HEK293 (cell line): ENCODE data around the gene PIPOX.
A peak's percentile ranks its signal among the peaks of the same experiment; 100 is the strongest.

ENCODE experiments used
- CTCF ChIA-PET: fragments of 350-600 bp; formaldehyde crosslinking; extraction: SDS; loops from one replicate; lab custom pipeline; 2021; ENCODE audit warnings: antibody characterized with exemption; lab: Yijun Ruan, JAX
- POLR2A ChIA-PET: fragments of 300-600 bp; formaldehyde crosslinking; extraction: SDS; loops from one replicate; lab custom pipeline; 2020; ENCODE audit warnings: antibody characterized with exemption, inconsistent platforms; lab: Yijun Ruan, JAX
- H3K27ac ChIP-seq: fragments of 200-500 bp; sonication (Bioruptor generic); 2 replicates; pipeline ENCODE4 v1.5.1; 2014; ENCODE audit warnings: low read depth, low read length, control low read depth, inconsistent platforms; ENCODE audit errors: extremely low read depth
- H3K36me3 ChIP-seq, 2 experiments: fragments of 200-500 bp in 1 of 2; sonication (Bioruptor generic) in 1 of 2; 1 replicate in 1 of 2; 2 replicates in 1 of 2; pipeline ENCODE4 v1.5.1; 2014 to 2017; ENCODE audit warnings: inconsistent platforms in 2 of 2, low read length in 2 of 2; ENCODE audit not compliant: control insufficient read depth in 2 of 2, insufficient read depth in 1 of 2
- H3K4me1 ChIP-seq: fragments of 200-500 bp; sonication (Bioruptor generic); 2 replicates; pipeline ENCODE4 v1.5.1; 2014; ENCODE audit warnings: mild to moderate bottlenecking, low read length, inconsistent platforms; ENCODE audit not compliant: control insufficient read depth, insufficient read depth
- H3K4me3 ChIP-seq: 2 replicates; pipeline ENCODE4 v1.5.1; 2011; ENCODE audit warnings: low read depth, mild to moderate bottlenecking, control low read depth, low read length, moderate library complexity
- H3K9me3 ChIP-seq: fragments of 200-500 bp; sonication (Bioruptor generic); 2 replicates; pipeline ENCODE4 v1.5.1; 2014; ENCODE audit warnings: low read depth, low read length, inconsistent platforms; ENCODE audit not compliant: control insufficient read depth, insufficient read depth
- EGR2 ChIP-seq: fragments of 450-650 bp; formaldehyde crosslinking; IDR thresholded peaks from 2 replicates; pipeline ENCODE4 v1.5.1; 2016; ENCODE audit warnings: low read depth, missing biosample characterization, missing genetic modification characterization
- FEZF1 ChIP-seq: fragments of 450-650 bp; formaldehyde crosslinking; IDR thresholded peaks from 2 replicates; pipeline ENCODE4 v1.5.1; 2016; ENCODE audit warnings: missing biosample characterization, missing genetic modification characterization
- GLI2 ChIP-seq: fragments of 450-650 bp; formaldehyde crosslinking; IDR thresholded peaks from 2 replicates; pipeline ENCODE4; 2017; ENCODE audit warnings: missing biosample characterization, missing genetic modification characterization, low read depth, borderline replicate concordance
- KLF8 ChIP-seq: fragments of 450-650 bp; formaldehyde crosslinking; IDR thresholded peaks from 2 replicates; pipeline ENCODE4 v1.5.1; 2016; ENCODE audit warnings: missing biosample characterization, missing genetic modification characterization
- MZF1 ChIP-seq: fragments of 450-650 bp; formaldehyde crosslinking; IDR thresholded peaks from 2 replicates; pipeline ENCODE4 v1.5.1; 2017; ENCODE audit warnings: missing biosample characterization, missing genetic modification characterization, borderline replicate concordance
- RBAK ChIP-seq: fragments of 450-650 bp; formaldehyde crosslinking; IDR thresholded peaks from 2 replicates; pipeline ENCODE4 v1.5.1; 2016; ENCODE audit warnings: missing biosample characterization, missing genetic modification characterization
- REPIN1 ChIP-seq: fragments of 450-650 bp; formaldehyde crosslinking; IDR thresholded peaks from 2 replicates; pipeline ENCODE4 v1.5.1; 2017; ENCODE audit warnings: missing biosample characterization, missing genetic modification characterization, low read depth
- SALL2 ChIP-seq: fragments of 450-650 bp; formaldehyde crosslinking; IDR thresholded peaks from 2 replicates; pipeline ENCODE4 v1.5.0; 2017; ENCODE audit warnings: missing biosample characterization, mild to moderate bottlenecking, missing genetic modification characterization, borderline replicate concordance
- SP2 ChIP-seq: fragments of 450-650 bp; formaldehyde crosslinking; IDR thresholded peaks from 2 replicates; pipeline ENCODE4 v1.5.1; 2016; ENCODE audit warnings: missing biosample characterization, missing genetic modification characterization
- TCF7L2 ChIP-seq: IDR thresholded peaks from 2 replicates; pipeline ENCODE4 v1.6.1; 2011; ENCODE audit warnings: low read depth, mild to moderate bottlenecking, inconsistent platforms, low read length, moderate library complexity, borderline replicate concordance
- ZFHX2 ChIP-seq: fragments of 450-650 bp; formaldehyde crosslinking; conservative IDR thresholded peaks from 2 replicates; pipeline ENCODE4 v1.5.1; 2016; ENCODE audit warnings: missing biosample characterization, missing genetic modification characterization
- ZNF214 ChIP-seq: fragments of 450-650 bp; formaldehyde crosslinking; IDR thresholded peaks from 2 replicates; pipeline ENCODE4 v1.5.1; 2017; ENCODE audit warnings: missing biosample characterization, mild to moderate bottlenecking, missing genetic modification characterization, borderline replicate concordance
- ZNF266 ChIP-seq: fragments of 450-650 bp; formaldehyde crosslinking; IDR thresholded peaks from 2 replicates; pipeline ENCODE4 v1.5.1; 2016; ENCODE audit warnings: missing biosample characterization, missing genetic modification characterization, low read depth
- ZNF274 ChIP-seq, 2 experiments: fragments of 200-500 bp in 1 of 2; fragments of 450-650 bp in 1 of 2; sonication (Bioruptor generic) in 1 of 2; formaldehyde crosslinking in 1 of 2; IDR thresholded peaks; 2 replicates each; pipeline versions ENCODE4 v1.5.1 to v1.6.1; 2014 to 2016; ENCODE audit warnings: borderline replicate concordance in 1 of 2, inconsistent platforms in 1 of 2, low read length in 1 of 2, missing biosample characterization in 1 of 2, missing genetic modification characterization in 1 of 2
- ZNF514 ChIP-seq: fragments of 450-650 bp; formaldehyde crosslinking; IDR thresholded peaks from 2 replicates; pipeline ENCODE4 v1.5.1; 2016; ENCODE audit warnings: missing biosample characterization, missing genetic modification characterization
- ZNF560 ChIP-seq: fragments of 450-650 bp; formaldehyde crosslinking; IDR thresholded peaks from 2 replicates; pipeline ENCODE4 v1.5.1; 2017; ENCODE audit warnings: missing biosample characterization, missing genetic modification characterization, borderline replicate concordance
- ZNF585B ChIP-seq: fragments of 450-650 bp; formaldehyde crosslinking; IDR thresholded peaks from 2 replicates; pipeline ENCODE4 v1.5.1; 2016; ENCODE audit warnings: missing biosample characterization, missing genetic modification characterization
- ZNF596 ChIP-seq: fragments of 450-650 bp; IDR thresholded peaks from 2 replicates; pipeline ENCODE4 v1.5.0; 2018; ENCODE audit warnings: missing biosample characterization, mild to moderate bottlenecking, missing genetic modification characterization, moderate library complexity
- ZNF621 ChIP-seq: fragments of 450-650 bp; formaldehyde crosslinking; IDR thresholded peaks from 2 replicates; pipeline ENCODE4 v1.5.1; 2017; ENCODE audit warnings: missing biosample characterization, missing genetic modification characterization
- ZNF629 ChIP-seq: fragments of 450-650 bp; formaldehyde crosslinking; IDR thresholded peaks from 2 replicates; pipeline ENCODE4 v1.5.1; 2017; ENCODE audit warnings: missing biosample characterization, missing genetic modification characterization
- ZNF660 ChIP-seq: fragments of 450-650 bp; IDR thresholded peaks from 2 replicates; pipeline ENCODE4 v1.5.1; 2018; ENCODE audit warnings: missing biosample characterization, mild to moderate bottlenecking, missing genetic modification characterization
- ZNF837 ChIP-seq: fragments of 450-650 bp; formaldehyde crosslinking; IDR thresholded peaks from 2 replicates; pipeline ENCODE4 v1.5.1; 2016; ENCODE audit warnings: missing biosample characterization, missing genetic modification characterization
- ZSCAN23 ChIP-seq: fragments of 450-650 bp; formaldehyde crosslinking; IDR thresholded peaks from 2 replicates; pipeline ENCODE4 v1.5.1; 2016; ENCODE audit warnings: missing biosample characterization, missing genetic modification characterization
- TF ChIP-seq, protein P1 (sequence below): fragments of 450-650 bp; formaldehyde crosslinking; IDR thresholded peaks from 2 replicates; pipeline ENCODE4 v1.5.1; 2016; ENCODE audit warnings: missing biosample characterization, missing genetic modification characterization, borderline replicate concordance
- TF ChIP-seq, protein P2 (sequence below): fragments of 450-650 bp; formaldehyde crosslinking; IDR thresholded peaks from 2 replicates; pipeline ENCODE4 v1.5.1; 2016; ENCODE audit warnings: missing biosample characterization, missing genetic modification characterization
- TF ChIP-seq, protein P3 (sequence below): fragments of 450-650 bp; formaldehyde crosslinking; IDR thresholded peaks from 2 replicates; pipeline ENCODE4 v1.5.1; 2017; ENCODE audit warnings: missing biosample characterization, missing genetic modification characterization

PIPOX gene

DNA sequence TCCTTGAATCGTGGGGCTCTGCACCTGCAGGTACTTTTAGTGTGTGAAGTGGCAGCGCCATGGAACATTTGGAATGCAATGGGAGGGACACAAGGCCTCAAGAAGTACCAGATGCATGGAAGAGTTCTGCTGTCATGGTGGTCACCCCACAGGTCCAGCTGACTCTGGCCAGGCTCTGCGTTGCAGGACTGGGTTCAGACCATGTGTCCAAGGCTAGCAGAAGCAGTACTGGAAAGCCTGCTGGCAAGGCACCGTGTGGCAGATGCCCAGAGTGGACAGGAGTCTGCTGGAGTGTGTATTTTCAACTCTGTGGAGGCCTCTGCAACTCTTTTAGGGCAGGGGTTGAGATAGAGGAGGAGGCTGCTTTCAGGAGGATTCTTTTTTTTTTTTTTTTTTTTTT is 2.1 kb downstream of the PIPOX start:
- Histone ChIP-seq H3K36me3 (no peaks in the 10 kb centered on the region), H3K4me1 (peaks cover 13% of the 10 kb centered on the region), H3K27ac (no peak overlapping the region), H3K9me3 (no peaks in the 10 kb centered on the region)
- POLR2A ChIA-PET, result no interaction called here
- no peak for TF ChIP-seq TCF7L2
- TF ChIP-seq ZNF596 (tag by site-specific recombination), result no peak
- TF ChIP-seq ZFHX2, result no peak
- TF ChIP-seq GLI2 (tag by site-specific recombination), result no peak
- TF ChIP-seq, protein P1, sequence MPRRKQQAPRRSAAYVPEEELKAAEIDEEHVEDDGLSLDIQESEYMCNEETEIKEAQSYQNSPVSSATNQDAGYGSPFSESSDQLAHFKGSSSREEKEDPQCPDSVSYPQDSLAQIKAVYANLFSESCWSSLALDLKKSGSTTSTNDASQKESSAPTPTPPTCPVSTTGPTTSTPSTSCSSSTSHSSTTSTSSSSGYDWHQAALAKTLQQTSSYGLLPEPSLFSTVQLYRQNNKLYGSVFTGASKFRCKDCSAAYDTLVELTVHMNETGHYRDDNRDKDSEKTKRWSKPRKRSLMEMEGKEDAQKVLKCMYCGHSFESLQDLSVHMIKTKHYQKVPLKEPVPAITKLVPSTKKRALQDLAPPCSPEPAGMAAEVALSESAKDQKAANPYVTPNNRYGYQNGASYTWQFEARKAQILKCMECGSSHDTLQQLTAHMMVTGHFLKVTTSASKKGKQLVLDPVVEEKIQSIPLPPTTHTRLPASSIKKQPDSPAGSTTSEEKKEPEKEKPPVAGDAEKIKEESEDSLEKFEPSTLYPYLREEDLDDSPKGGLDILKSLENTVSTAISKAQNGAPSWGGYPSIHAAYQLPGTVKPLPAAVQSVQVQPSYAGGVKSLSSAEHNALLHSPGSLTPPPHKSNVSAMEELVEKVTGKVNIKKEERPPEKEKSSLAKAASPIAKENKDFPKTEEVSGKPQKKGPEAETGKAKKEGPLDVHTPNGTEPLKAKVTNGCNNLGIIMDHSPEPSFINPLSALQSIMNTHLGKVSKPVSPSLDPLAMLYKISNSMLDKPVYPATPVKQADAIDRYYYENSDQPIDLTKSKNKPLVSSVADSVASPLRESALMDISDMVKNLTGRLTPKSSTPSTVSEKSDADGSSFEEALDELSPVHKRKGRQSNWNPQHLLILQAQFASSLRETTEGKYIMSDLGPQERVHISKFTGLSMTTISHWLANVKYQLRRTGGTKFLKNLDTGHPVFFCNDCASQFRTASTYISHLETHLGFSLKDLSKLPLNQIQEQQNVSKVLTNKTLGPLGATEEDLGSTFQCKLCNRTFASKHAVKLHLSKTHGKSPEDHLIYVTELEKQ, result no peak
- TF ChIP-seq ZNF560 (tag by site-specific recombination), result no peak
- TF ChIP-seq ZNF214 (tag by site-specific recombination), result no peak
- TF ChIP-seq ZNF629 (tag by site-specific recombination), result no peak
- TF ChIP-seq SP2 (tag by site-specific recombination), result no peak
- no peak for TF ChIP-seq ZNF621 (tag by site-specific recombination)
- TF ChIP-seq, protein P2, sequence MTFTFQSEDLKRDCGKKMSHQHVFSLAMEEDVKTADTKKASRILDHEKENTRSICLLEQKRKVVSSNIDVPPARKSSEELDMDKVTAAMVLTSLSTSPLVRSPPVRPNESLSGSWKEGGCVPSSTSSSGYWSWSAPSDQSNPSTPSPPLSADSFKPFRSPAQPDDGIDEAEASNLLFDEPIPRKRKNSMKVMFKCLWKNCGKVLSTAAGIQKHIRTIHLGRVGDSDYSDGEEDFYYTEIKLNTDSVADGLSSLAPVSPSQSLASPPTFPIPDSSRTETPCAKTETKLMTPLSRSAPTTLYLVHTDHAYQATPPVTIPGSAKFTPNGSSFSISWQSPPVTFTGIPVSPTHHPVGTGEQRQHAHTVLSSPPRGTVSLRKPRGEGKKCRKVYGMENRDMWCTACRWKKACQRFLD, result no peak
- no peak for TF ChIP-seq ZNF514 (tag by site-specific recombination)
- no peak for TF ChIP-seq ZSCAN23
- TF ChIP-seq ZNF274 (IDR thresholded peaks at IDR 0.05; ENCODE audit: low read length), result no peak
- no peak for TF ChIP-seq ZNF274 (tag by site-specific recombination; IDR thresholded peaks at IDR 0.05; ENCODE audit: borderline replicate concordance)
- TF ChIP-seq, all 188 proteins: peak for 0
- CTCF ChIA-PET, result interaction anchor here (0.8 to 2.9 kb wide), 3 partner anchors 67 to 79 kb away, joined by 3 to 14 read pairs (median 10); no protein-coding TSS in a partner anchor
- no peak overlapping the region for H3K4me3 ChIP-seq

DNA sequence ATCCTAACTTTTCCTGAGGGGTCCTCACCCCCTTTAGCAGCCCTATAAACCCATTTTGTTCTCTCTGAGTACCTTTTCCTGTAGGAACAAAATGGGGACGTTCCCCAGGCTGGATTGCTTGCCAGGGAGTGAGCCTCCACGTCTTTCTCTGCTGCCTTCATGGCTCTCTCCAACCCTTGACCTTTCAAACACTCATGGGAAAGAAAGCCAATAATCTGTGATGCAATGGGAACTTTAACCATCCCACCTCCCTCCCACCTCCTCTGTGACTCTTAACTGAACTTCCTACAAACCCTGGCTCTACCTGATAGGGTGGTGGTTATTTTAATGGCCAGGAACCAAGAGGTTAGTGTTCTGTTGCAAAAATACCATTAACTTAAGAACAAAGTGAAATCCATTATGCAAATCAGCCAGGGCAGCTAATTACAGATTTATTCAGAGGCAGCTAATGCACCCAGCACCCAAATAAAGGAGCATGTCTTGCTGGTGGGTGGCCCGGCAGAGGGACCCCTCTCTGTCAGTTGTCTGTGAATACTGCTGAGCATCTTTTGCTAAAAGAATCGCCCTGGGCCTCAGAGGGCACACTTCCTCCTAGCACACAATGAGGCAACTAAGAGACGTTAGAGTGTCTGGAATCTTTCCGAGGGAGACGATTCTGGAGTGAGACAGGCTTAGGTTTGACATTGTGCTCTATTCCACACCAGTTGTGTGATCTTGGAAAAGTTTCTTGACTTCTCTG is 3.0 kb downstream of the PIPOX start:
- Histone ChIP-seq H3K9me3 (no peaks in the 10 kb centered on the region), H3K4me1 (peaks cover 13% of the 10 kb centered on the region), H3K4me3 (no peak overlapping the region), H3K27ac (no peak overlapping the region), H3K36me3 (no peaks in the 10 kb centered on the region)
- TF ChIP-seq MZF1 (tag by site-specific recombination) (no peak), ZNF514 (tag by site-specific recombination) (no peak), ZNF837 (tag by site-specific recombination) (no peak), EGR2 (tag by site-specific recombination) (peak; percentile 89), ZFHX2 (peak; percentile 73), ZNF660 (no peak), FEZF1 (tag by site-specific recombination) (no peak), ZNF266 (no peak), RBAK (no peak), SALL2 (tag by site-specific recombination) (no peak), REPIN1 (tag by site-specific recombination) (no peak), ZNF585B (tag by site-specific recombination) (no peak), KLF8 (tag by site-specific recombination) (no peak), SP2 (tag by site-specific recombination) (no peak)
- TF ChIP-seq, protein P3, sequence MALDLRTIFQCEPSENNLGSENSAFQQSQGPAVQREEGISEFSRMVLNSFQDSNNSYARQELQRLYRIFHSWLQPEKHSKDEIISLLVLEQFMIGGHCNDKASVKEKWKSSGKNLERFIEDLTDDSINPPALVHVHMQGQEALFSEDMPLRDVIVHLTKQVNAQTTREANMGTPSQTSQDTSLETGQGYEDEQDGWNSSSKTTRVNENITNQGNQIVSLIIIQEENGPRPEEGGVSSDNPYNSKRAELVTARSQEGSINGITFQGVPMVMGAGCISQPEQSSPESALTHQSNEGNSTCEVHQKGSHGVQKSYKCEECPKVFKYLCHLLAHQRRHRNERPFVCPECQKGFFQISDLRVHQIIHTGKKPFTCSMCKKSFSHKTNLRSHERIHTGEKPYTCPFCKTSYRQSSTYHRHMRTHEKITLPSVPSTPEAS (tag by site-specific recombination), result no peak
- CTCF ChIA-PET, result no interaction called here
- POLR2A ChIA-PET, result no interaction called here
